ENCODE measurements around the gene ARID1B. TPM values are rescaled to one million over a fixed set of nuclear protein-coding genes. Genes with fewer than 3 reads are reported as not detected.

The ARID1B gene
- total RNA-seq, 2 experiments from 2014 or later = 36.9 to 38.9 TPM

- DNase-seq (no peak), ATAC-seq (no peak)
- POLR2A ChIA-PET = no interaction called here
- Mint-ChIP-seq H3K9me3 (no peaks in the 10 kb centered on the region), H3K4me1 (ENCODE audit: low read depth) (peaks cover 57% of the 10 kb centered on the region), H3K27me3 (no peaks in the 10 kb centered on the region), H3K36me3 (ENCODE audit: low read depth) (no peaks in the 10 kb centered on the region), H3K27ac (no peak overlapping the region), H3K4me3 (no peak overlapping the region)
- no peak for TF ChIP-seq CTCF (IDR thresholded peaks at IDR 0.05)
- CTCF ChIA-PET = interaction anchor here (1.6 kb wide), 1 partner anchor 20 kb away, joined by 3 read pairs; no protein-coding TSS in a partner anchor
- intact Hi-C loops (cut with micrococcal nuclease) = loop anchor here (10.0 kb wide), 1 partner anchor 105 kb away; no protein-coding TSS in a partner anchor
Observed at GRCh38 chr6:156889469-156889868, 112.3 kb downstream of the ARID1B start.

- ATAC-seq = no peak
- no peak for DNase-seq
- Mint-ChIP-seq H3K4me3 (no peak overlapping the region), H3K4me1 (ENCODE audit: low read depth) (peaks cover 53% of the 10 kb centered on the region), H3K27me3 (no peaks in the 10 kb centered on the region), H3K36me3 (ENCODE audit: low read depth) (no peaks in the 10 kb centered on the region), H3K9me3 (no peaks in the 10 kb centered on the region), H3K27ac (no peak overlapping the region)
- no peak for TF ChIP-seq CTCF (IDR thresholded peaks at IDR 0.05)
- POLR2A ChIA-PET = no interaction called here
- intact Hi-C loops (cut with micrococcal nuclease) = loop anchor here (10.0 kb wide), 1 partner anchor 105 kb away; no protein-coding TSS in a partner anchor
- CTCF ChIA-PET = interaction anchor here (1.6 kb wide), 1 partner anchor 19 kb away, joined by 3 read pairs; no protein-coding TSS in a partner anchor
Observed at GRCh38 chr6:156889986-156890385, 112.8 kb downstream of the ARID1B start.

- Mint-ChIP-seq H3K27me3 (no peaks in the 10 kb centered on the region), H3K36me3 (ENCODE audit: low read depth) (no peaks in the 10 kb centered on the region), H3K9me3 (no peaks in the 10 kb centered on the region), H3K4me3 (no peak overlapping the region), H3K4me1 (ENCODE audit: low read depth) (peaks cover 54% of the 10 kb centered on the region), H3K27ac (no peak overlapping the region)
- no peak for TF ChIP-seq CTCF (IDR thresholded peaks at IDR 0.05)
- CTCF ChIA-PET = interaction anchor here (0.7 kb wide), 1 partner anchor 126 kb away, joined by 4 read pairs; no protein-coding TSS in a partner anchor
- DNase-seq = no peak
- POLR2A ChIA-PET = interaction anchor here (0.6 kb wide), 1 partner anchor 66 kb away, joined by 4 read pairs; no protein-coding TSS in a partner anchor
- no peak for ATAC-seq
- intact Hi-C loops (cut with micrococcal nuclease) = no loop called here
Observed at GRCh38 chr6:156890627-156891314, 113.6 kb downstream of the ARID1B start.

GRCh38 chr6:156897907-156898531, 120.8 kb downstream of the ARID1B start:
- intact Hi-C loops (cut with micrococcal nuclease) = no loop called here
- TF ChIP-seq CTCF (IDR thresholded peaks at IDR 0.05) = no peak
- no peak overlapping the region for H3K4me3 Mint-ChIP-seq
- no peaks in the 10 kb centered on the region for H3K36me3 Mint-ChIP-seq (ENCODE audit: low read depth)
- POLR2A ChIA-PET = interaction anchor here (1.4 kb wide), 1 partner anchor 30 kb away, joined by 3 read pairs; no protein-coding TSS in a partner anchor
- H3K4me1 Mint-ChIP-seq (ENCODE audit: low read depth) = peaks cover 51% of the 10 kb centered on the region
- DNase-seq = no peak
- H3K27ac Mint-ChIP-seq = no peak overlapping the region
- H3K27me3 Mint-ChIP-seq = no peaks in the 10 kb centered on the region
- no peak for ATAC-seq
- CTCF ChIA-PET = interaction anchor here (1.2 to 1.7 kb wide), 3 partner anchors 10 to 32 kb away, joined by 3 to 4 read pairs (median 3); no protein-coding TSS in a partner anchor
- no peaks in the 10 kb centered on the region for H3K9me3 Mint-ChIP-seq

GRCh38 chr6:156899071-156899470, 121.9 kb downstream of the ARID1B start:
- ChIA-PET CTCF (interaction anchor here (1.0 to 1.7 kb wide), 2 partner anchors 15 to 25 kb away, joined by 3 to 4 read pairs; no protein-coding TSS in a partner anchor), POLR2A (interaction anchor here (0.6 to 1.0 kb wide), 2 partner anchors 21 to 226 kb away, joined by 3 to 4 read pairs; no protein-coding TSS in a partner anchor)
- Mint-ChIP-seq H3K4me1 (ENCODE audit: low read depth) (peaks cover 51% of the 10 kb centered on the region), H3K27ac (no peak overlapping the region), H3K4me3 (no peak overlapping the region), H3K36me3 (ENCODE audit: low read depth) (no peaks in the 10 kb centered on the region), H3K27me3 (no peaks in the 10 kb centered on the region), H3K9me3 (no peaks in the 10 kb centered on the region)
- no peak for DNase-seq
- ATAC-seq = no peak
- no peak for TF ChIP-seq CTCF (IDR thresholded peaks at IDR 0.05)
- intact Hi-C loops (cut with micrococcal nuclease) = no loop called here

Data from activated CD8-positive, alpha-beta T cell treated with anti-CD3 and anti-CD28 coated beads for 36 hours (primary cell).